GM18519 (cell line): Measurements from ENCODE around the gene PHACTR3.

Experiments
- ATAC-seq: cut with Tn5 transposase; IDR thresholded peaks from one replicate; pipeline ENCODE4 v1.9.1; 2021; ENCODE audit warnings: mild to moderate bottlenecking, moderate library complexity; ENCODE audit not compliant: unreplicated experiment, low FRiP score

PHACTR3 gene

DNA sequence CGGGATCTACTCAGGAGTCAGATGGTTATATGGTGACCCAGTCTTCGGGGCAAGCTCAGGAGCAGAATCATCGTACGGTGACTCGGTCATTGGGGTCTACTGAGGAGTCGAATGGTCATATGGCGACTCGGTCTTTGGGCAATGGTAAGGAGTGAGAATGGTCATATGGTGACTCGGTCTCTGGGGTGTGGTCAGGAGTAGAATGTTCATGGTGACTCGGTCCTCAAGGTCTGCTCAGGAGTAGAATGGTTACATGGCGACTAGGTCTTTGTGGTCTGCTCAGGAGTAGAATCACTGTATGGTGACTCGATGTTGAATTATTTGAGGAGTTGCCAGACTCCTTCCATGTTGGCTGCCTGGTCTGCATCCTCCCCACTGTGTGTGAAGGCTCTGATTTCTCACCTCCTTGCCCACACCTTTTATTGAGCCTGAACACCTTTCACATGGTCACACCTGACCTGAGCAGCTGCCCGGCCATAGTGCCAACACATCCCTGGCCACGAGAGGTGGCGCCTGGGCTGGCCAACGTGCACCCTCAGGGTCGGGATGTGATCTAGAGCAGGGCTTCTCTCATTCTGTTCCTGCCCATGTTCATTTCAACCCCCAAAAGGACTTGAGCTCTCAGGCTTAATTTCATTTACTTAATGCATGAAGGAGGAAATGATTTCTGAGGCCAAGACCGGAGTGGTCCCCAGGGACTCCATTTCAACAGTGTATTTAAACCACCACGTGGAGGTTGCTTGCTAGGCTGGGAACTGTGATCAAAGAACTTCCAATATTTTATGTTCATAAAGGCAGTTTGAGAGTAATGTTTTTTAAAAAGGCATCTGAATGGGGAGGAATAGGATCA is 119.5 kb downstream of the PHACTR3 start:
- no peak for ATAC-seq

DNA sequence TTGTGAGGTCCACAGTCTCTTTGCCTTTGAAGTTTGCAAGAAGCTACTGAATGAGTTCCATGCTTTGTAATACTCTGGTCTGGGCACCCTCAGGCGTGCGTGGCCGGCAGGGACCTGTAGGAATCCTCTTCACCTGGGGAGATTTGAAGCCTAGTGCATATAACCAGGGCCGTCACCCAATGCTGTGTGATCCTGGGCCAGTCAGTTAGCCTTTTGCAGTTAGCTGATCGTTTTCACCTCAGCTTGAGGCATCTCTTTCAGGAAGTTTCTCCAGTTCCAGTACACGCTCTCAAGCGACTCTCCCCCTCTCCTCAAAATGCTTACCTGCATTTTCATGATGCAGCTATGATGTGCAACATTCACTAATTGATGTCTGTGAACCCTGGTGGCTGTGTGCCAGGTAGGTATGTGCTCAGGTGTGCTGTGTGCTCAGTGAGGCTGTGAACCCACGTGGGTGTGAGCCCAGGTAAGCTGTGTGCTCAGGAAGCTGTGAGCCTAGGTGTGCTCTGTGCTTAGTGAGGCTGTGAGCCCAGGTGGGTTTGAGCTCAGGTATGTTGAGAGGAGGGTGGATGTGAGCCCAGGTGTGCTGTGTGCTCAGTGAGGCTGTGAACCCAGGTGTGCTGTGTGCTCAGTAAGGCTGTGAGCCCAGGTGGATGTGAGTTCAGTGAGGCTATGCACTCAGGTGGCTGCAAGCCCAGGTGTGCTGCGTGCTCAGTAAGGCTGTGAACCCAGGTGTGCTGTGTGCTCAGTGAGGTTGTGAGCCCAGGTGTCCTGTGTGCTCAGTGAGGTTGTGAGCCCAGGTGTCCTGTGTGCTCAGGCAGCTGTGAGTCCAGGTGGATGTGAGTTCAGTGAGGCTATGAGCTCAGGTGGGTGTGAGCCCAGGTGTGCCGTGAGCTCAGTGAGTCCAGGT is 120.4 kb downstream of the PHACTR3 start:
- no peak for ATAC-seq

DNA sequence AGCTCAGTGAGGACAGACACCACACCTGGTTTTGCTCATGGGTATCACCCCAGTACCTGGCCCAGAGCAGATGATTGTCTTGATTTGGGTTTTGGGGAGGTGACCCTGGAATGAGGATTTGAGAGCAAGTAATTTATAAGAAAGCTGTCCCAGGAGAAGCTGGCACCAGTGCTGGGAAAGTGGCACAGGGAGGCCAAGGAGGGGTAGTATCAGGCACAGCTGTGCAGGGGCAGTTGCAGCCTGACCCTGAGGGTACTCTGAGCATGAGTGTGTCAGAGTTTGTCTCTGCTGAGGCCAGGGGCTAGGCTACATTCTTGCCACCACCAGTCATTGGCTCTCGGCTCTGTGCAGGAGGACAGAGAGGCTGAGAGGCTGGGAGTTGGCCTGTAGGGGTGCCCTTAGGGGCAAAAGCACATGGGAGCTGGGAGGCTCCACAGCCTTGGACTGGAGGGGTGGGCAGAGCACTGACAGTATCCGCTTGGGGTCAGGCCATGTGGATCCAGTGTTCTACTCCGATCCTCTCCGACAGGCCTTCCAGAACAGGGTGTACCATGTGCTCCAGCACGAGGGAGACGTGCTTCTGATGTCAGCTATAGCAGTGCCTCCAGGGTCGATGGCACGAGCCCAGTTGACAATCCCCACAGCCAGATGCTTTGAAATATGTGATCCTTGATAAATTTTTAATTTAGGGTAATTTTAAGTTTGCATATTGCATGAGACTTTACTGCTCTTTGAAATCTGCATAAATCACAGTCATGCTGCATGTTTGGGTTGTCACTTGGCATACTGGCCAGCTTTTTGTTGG is 121.3 kb downstream of the PHACTR3 start:
- ATAC-seq: no peak

DNA sequence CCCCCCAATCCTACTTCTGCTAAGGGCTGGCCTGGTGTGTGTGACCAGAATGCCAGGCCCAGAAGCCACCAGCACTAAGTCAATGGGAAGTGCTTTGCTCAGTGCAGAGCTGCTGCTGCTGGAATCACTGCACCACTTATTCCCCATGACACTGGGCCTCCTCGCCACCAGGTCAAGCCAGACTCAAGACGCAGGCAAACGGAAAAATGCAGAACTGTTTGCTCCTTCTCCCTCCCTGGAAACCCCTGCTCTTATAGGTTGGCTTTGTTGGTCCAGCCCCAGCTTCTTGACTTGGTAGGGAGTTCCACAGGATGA is 121.9 kb downstream of the PHACTR3 start:
- no peak for ATAC-seq

DNA sequence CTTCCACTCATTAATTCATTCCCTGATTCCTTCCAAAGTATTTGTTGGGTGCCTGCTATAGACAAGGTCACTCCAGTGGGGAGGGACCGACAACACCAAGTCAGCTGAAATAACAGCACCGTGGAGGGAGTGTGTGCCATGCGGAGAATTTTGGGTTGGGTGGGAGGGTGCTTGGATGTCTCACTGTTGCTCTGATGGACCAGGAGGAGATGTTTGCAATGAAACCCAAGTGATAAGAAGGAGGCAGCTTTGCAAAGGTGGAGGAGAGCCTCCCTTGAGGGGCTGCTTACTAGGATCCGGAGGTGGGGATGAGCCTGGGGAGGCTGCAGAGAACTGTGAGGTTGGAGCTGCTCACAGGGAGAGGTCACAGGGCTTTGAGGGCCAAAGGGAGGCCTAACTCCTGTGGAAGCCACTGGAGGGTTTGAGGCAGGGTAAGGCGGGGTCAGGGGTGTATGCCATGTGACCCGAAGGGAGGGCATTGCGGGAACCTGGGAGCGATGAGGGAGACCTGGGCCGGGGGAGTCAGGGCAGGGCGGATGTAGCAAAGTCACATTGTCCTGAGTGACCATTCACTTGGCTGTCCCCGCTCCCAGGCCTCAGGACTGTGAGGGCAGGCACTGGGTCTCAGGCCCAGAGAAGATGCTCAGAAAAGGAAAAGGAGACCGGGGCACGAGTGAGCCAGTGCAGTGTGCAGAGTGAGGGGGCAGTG is 124.5 kb downstream of the PHACTR3 start:
- ATAC-seq: no peak

DNA sequence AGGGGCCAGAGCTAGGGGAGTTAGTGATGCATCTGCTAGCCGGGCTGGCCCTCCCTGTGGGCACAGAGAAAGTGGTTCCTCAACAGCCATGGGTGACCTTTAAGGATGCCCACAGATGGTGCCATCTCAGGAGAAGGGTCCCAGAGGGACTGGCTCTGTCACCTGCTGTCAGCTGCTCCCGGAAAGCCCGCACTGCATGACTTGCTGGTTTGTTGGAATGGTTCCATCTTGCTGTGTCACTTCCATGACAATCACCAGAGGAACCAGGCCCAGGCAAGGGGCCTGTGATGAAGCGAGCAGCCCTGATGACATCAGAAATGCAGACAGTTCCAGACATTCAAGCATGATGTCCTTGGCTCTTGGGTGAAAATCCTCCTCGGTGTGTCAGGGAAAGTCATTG is 125.2 kb downstream of the PHACTR3 start:
- ATAC-seq: no peak

DNA sequence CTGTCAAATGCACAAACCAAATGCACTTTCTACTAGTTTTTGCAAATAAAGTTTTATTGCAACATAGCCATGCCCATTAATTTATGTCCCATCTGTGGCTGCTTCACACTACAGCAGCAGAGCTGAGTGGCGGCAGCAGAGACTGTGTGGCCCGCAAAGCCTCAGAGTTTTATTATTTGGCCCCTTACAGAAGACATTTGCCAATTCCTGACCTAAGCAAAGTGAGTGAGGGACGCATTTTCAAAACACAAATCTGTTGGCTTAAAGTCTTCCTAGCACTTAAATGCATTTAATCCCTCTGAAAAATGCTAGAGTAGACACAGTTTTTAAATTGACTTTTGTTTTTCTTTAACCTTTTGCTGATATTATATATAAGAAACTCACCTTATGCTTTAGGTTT is 126.4 kb downstream of the PHACTR3 start:
- ATAC-seq: no peak

DNA sequence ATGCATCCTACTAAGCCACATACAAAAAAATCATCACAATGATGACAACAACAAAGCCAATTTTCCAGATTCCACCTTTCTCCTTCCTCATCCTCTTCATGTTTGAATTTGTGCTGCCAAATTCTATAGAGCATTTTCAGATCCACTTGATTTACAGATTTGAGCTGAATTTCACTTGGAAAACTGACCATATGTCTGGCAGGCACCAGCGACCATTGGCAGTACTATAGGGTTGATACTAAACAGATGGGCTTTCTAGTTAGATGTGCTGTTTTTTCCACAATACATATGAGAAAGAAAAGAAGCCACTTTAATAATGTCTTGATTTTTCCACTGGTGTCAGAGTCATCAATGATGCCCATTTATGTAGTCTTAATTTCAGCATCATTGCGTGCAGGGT is 127.0 kb downstream of the PHACTR3 start:
- ATAC-seq: no peak

DNA sequence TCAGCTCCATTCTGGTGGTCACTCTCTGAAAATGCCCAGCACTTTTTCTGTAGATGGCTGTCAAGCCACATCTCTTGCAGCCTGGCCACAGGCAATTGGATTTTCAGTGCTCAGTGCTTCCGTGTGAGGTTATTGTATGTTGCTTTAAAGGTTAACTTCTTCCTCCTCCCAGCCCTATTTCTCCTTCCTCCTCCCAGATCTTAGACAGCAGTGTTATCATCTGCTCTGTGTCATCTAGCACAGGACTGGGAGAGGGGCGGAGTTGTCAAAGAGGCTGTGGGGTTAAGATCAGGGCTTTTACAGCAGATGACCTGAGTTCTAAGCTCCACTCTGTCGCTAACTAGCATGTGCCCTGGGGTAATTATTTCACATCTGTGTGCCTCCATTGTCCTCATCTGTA is 129.0 kb downstream of the PHACTR3 start:
- no peak for ATAC-seq

DNA sequence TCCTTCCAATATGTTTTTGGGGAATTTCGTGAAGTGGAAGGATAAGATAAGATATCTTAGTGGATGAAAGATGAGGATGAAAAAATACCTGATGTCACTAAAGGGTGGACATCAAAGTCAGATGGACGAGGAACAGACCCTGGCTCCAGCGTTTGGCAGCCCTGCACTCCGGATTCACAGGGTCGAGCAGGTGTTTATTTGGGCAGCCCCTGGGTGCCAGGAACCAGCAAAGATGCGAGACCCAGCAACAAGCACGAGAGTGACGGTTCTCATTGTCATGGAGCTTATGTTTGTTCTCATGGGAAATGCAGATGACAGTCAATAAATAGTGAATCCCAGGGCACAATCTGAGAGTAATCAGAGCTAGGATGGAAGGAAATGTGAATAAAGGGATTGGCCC is 131.1 kb downstream of the PHACTR3 start:
- no peak for ATAC-seq

DNA sequence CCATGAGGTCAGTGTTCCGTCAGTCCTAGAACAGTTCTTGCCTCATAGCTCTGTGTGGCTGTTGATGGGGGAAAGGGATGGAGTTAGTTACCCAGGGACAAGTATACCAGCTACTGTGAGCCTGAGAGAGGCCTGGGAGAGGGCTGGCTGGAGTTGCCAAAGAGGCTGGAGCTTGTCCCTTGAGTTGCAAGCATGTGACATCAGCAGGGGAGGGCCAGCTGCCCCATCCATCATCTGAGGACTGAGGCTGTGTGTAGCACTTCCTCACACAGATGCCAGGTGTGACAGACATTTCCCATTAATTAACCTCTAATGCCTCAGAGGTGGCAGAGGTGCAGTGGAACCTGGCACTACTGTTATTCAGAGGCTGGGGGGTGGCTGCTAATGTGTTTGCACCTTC is 131.6 kb downstream of the PHACTR3 start:
- no peak for ATAC-seq

DNA sequence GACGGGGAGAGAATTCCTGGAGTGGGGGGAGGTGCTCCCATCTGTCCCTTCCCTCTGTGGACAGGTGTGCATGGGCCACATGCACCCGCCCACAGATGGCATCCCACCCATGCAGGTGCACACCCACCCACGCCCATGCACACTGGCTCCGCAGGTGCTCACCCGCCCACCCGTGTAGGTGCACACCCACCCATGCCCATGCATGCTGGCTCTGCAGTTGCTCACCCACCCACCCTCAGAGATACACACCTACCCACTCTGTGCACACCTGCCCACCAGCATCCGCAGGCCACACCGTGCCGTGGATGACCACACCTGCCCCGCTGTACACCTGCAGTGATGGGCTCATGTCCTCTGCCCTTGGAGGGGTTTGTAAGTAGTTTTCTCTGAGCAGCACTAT is 132.0 kb downstream of the PHACTR3 start:
- ATAC-seq: no peak

DNA sequence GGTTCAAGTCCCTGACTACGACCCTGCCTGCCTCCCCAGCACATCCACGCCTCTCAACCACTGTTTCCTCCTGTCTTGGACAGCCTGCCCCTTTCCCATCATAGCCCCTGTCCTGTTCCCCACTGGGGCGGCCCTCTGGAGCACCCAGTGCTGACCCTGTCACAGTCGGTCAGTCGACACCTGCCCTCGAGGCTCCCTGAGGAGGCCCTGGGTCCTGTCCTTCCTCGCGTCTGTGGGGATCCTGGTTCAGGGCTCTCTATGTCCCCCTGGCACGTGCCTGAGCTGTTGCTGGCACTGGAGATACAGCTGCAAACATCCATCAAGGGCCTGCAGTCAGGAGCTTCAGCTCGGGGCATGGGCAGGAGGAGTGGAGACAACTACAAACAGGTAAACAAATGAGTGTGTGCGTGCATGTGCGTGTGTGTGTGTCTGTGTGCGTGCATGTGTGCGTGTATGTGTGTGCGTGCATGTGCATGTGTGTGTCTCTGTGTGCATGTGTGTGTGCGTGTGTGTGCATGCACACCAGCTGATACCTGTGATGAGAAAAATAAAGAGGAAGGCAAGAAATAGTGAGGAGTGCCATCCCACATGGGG is 132.8 kb downstream of the PHACTR3 start:
- ATAC-seq: no peak

DNA sequence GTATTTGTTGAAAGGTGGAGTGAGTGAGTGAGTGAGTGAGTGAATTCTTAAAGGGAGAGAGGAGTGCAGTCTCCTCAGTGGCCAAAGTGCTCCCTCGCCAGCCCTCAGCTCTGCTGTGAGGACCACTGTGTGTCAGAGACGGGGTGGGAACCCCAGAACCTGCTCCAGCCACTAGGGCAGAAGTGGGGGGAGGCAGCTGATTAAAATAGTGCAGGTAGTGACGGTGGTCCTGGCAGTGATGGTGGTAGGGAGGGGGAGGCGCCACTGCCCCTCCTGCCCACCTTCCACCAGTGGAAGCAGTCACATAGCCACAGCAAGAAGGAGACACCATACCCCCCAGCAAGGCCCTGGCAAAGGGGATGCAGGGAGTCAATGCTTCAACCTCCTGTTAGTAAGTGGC is 133.5 kb downstream of the PHACTR3 start:
- ATAC-seq: no peak

DNA sequence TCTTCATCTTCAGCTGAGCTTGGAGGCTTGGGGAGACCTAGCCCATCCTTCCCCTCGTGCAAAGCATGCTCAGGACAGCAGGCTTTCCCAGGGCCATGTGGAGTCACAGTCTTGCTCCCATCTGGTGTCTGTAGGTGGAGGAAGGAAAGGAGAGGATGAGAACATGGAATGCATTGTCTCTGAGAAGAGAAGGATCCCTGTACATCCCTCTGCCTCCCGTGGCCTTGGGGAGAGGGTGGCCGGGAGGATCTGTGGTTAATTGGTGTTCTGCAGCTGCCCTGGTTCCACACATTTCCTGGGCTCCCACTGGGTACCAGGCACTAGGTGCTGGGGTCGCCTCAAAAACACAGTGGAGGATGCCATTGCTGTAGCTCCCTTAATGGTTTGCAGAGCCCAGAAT is 134.5 kb downstream of the PHACTR3 start:
- ATAC-seq: no peak

DNA sequence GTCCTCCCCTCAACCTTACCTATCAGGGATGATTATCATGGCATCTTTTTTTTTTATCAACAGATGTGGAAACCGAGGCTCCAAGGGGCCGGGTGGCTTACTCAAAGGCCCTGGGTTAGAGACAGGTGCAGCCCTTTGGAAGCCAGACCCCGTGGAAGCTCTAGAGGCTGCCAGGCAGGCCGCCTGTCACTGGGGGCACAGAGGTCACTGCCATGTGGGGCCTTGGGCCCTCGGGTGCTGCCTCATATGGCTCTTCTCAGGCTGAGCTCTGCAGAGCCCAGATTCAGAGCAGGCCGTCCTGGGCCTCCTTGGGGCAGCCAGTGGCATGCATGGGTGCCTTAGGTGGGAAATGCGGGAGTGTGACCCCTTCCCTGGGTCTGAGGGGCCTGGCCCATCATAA is 136.3 kb downstream of the PHACTR3 start:
- no peak for ATAC-seq

DNA sequence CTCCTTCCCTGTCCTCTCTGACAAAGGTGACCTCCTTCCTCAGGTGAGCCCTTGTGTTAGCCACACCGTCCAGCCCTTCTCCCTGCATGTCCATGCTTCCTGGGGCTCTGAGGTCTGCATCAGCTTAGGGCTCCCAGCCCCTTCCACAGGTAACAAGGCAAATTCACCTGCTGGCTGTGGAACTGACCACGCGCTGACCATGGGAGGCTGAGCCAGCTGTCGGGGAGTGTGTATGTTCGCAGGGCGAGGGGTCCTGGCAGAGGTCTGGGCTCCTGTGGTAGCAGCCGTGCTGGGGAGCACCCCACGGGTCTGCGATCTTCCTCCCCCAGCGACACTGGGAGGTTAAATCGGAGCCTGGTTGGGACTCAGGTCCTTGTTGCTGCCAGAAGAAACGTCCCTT is 136.7 kb downstream of the PHACTR3 start:
- no peak for ATAC-seq

DNA sequence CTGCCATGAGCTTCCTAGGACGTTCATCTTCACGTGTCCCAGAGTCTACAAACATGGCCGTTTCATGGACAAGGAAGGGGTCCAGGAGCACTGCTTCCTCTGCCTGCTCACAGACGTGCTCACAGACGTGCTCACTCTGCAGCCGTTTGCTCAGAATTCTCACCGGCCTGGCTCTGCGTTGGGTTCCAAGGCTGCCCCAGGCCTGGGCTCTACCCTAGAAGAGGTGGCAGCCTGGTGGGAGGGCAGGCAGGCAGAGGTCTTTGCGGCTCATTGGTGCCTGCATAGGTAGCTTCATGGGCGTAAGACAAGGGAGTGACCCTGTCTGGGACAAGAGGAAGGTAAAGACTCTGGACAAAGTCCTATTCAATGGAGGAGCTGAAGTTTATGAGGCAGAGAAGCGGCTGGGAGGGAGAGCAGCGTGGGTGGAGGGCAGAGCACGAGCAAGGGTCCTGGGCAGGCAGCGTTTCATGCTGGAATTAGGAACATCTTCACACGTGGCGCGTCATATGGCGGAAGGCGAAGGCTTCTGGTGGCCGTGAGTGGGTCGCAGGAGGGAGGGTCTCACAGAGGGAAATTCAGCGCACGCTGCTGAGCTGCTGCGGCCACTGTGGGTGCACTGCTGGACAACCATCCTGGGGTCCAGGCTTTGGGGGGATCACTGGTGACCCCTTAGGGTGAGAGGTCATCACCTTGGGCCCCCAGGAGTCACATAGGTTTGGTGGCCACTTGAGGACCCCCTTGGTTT is 138.2 kb downstream of the PHACTR3 start:
- no peak for ATAC-seq

DNA sequence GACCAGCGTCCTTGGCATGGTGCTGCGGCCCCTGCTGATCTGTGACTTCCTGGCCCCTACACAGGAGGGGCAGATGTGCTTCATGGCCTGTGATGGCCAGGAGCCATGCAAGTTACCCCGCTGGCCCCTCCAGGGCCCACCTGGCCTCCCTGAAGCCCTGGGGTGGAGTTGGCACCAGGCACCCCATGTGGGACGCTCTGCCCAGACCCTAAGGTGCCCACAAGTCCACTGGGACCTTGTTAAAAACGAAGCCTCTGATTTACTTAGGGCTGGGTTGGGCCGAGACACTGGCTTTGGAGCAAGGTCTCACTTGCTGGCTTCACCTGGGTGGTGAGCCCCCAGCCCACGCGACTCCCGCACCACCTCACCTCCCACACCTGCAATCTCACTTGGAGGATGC is 139.0 kb downstream of the PHACTR3 start:
- ATAC-seq: no peak
